ENCODE results near the gene FAM181A. TPM values are rescaled to one million over a fixed set of nuclear protein-coding genes. Genes with fewer than 3 reads are reported as not detected.

Gene FAM181A
- total and polyA plus RNA-seq, 7 experiments from 2014 or later = not detected

DNA sequence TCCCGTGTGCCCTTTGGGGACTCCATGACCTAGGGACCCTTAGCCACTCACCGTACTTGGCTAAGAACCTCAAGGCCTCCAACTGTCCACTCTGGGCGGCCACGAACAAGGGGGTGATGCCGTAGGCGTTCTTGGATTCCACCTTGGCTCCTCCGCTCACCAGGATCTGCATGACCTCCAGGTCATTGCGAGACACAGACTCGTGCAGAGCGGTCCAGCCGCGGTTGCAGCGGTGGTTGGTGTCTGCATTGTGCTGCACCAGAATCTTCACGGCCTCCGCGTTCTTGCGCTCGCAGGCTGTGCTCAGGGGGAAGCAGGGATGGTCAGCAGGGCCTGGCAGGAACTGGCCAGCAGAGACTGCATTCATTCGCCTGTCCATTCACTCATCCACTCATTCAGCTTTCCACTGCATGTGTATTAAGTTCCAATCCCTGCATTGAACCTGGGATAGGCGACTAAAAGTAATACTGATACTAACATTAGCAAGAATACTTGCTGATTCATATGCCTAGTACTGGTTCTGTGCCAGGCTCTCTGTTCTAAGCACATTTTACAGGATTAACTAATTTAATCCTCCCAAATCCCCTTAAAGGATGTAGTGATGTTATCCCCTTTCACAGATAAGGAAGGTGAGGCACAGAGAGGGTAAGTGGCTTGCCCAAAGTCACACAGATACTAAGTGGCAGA is 23.9 kb downstream of the FAM181A start:
- peak overlapping the region in 1 of 9 donors; percentile 23 for H3K27ac Mint-ChIP-seq
- no peaks in the 10 kb centered on the region for H3K27me3 Mint-ChIP-seq
- no peak for DNase-seq
- no peaks in the 10 kb centered on the region for H3K9me3 Mint-ChIP-seq
- POLR2A ChIA-PET = no interaction called here
- Histone ChIP-seq H3K4me3 (ENCODE audit: low read length) (no peak overlapping the region), H3K36me3 (ENCODE audit: control insufficient read depth in 2 of 3, insufficient read depth in 3 of 3, low read length in 3 of 3) (no peaks in the 10 kb centered on the region), H3K4me1 (ENCODE audit: control insufficient read depth in 2 of 2, insufficient read depth in 2 of 2, low read length in 2 of 2) (peaks cover 14 to 27% of the 10 kb centered on the region in 2 donors), H3K9me3 (ENCODE audit: control insufficient read depth in 2 of 3, low read length in 3 of 3) (no peaks in the 10 kb centered on the region), H3K27ac (ENCODE audit: low read depth, low read length) (no peak overlapping the region), H3K27me3 (ENCODE audit: control insufficient read depth in 2 of 2, insufficient read depth in 2 of 2, low read length in 2 of 2) (no peaks in the 10 kb centered on the region)
- CTCF ChIA-PET = interaction anchor here (1.0 to 2.3 kb wide), 3 partner anchors 11 to 67 kb away, joined by 3 to 14 read pairs (median 3); no protein-coding TSS in a partner anchor
- peaks cover 11 to 62% (median 24%) of the 10 kb centered on the region in 7 donors for H3K4me1 Mint-ChIP-seq
- no peak for ATAC-seq
- no peak overlapping the region for H3K4me3 Mint-ChIP-seq
- H3K36me3 Mint-ChIP-seq = peaks cover 0 to 40% (median 0%) of the 10 kb centered on the region in 5 donors
- intact Hi-C loops (cut with micrococcal nuclease) = no loop called here

GRCh38 chr14:93951635-93952540 is 24.7 kb downstream of the FAM181A start:
- H3K4me3 ChIP-seq (ENCODE audit: low read length) = no peak overlapping the region
- no peaks in the 10 kb centered on the region for H3K27me3 ChIP-seq (ENCODE audit: control insufficient read depth in 2 of 2, insufficient read depth in 2 of 2, low read length in 2 of 2)
- intact Hi-C loops (cut with micrococcal nuclease) = no loop called here
- ChIA-PET CTCF (interaction anchor here (1.1 to 2.3 kb wide), 4 partner anchors 8 to 19 kb away, joined by 3 to 14 read pairs (median 5); no protein-coding TSS in a partner anchor), POLR2A (interaction anchor here (0.8 to 1.6 kb wide), 3 partner anchors 10 to 19 kb away, joined by 4 to 6 read pairs (median 5); no protein-coding TSS in a partner anchor)
- ATAC-seq = no peak
- DNase-seq = no peak
- H3K36me3 ChIP-seq (ENCODE audit: control insufficient read depth in 2 of 3, insufficient read depth in 3 of 3, low read length in 3 of 3) = no peaks in the 10 kb centered on the region
- H3K9me3 Mint-ChIP-seq = no peaks in the 10 kb centered on the region
- H3K27me3 Mint-ChIP-seq = no peaks in the 10 kb centered on the region
- H3K4me3 Mint-ChIP-seq = no peak overlapping the region
- peaks cover 20 to 35% of the 10 kb centered on the region in 2 donors for H3K4me1 ChIP-seq (ENCODE audit: control insufficient read depth in 2 of 2, insufficient read depth in 2 of 2, low read length in 2 of 2)
- H3K9me3 ChIP-seq (ENCODE audit: control insufficient read depth in 2 of 3, low read length in 3 of 3) = no peaks in the 10 kb centered on the region
- no peak overlapping the region for H3K27ac ChIP-seq (ENCODE audit: low read depth, low read length)
- peak overlapping the region in 1 of 9 donors; percentile 23 for H3K27ac Mint-ChIP-seq
- H3K36me3 Mint-ChIP-seq = peaks cover 0 to 35% (median 0%) of the 10 kb centered on the region in 5 donors
- peaks cover 17 to 70% (median 30%) of the 10 kb centered on the region in 7 donors for H3K4me1 Mint-ChIP-seq

DNA sequence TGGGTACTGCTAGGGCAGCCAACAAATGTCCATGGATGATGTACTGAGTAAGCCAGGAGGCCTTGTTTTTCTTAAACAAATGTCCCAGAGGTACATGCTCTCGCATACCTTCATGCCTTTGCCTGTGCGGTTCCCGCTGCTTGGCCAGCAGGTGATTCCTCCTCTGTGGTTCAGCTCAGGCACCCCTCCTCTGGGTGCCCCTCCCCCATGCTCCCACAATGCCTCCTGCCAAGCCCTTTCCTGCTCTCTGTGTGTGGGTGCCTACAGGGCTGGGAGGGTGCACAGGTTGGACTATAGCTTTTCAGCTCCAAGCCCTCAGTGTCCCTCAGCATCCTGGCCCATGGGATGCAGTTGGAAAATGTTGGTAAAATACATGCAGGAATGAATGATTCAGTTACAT is 25.7 kb downstream of the FAM181A start:
- Mint-ChIP-seq H3K4me1 (peaks cover 24 to 80% (median 39%) of the 10 kb centered on the region in 7 donors), H3K4me3 (peak overlapping the region in 1 of 10 donors; percentile 90), H3K27ac (peak overlapping the region in 2 of 9 donors; percentile 53 to 68), H3K27me3 (no peaks in the 10 kb centered on the region), H3K36me3 (peaks cover 0 to 38% (median 0%) of the 10 kb centered on the region in 5 donors), H3K9me3 (no peaks in the 10 kb centered on the region)
- intact Hi-C loops (cut with micrococcal nuclease) = no loop called here
- no peak overlapping the region for H3K27ac ChIP-seq (ENCODE audit: low read depth, low read length)
- DNase-seq = no peak
- H3K36me3 ChIP-seq (ENCODE audit: control insufficient read depth in 2 of 3, insufficient read depth in 3 of 3, low read length in 3 of 3) = no peaks in the 10 kb centered on the region
- no peaks in the 10 kb centered on the region for H3K27me3 ChIP-seq (ENCODE audit: control insufficient read depth in 2 of 2, insufficient read depth in 2 of 2, low read length in 2 of 2)
- no peak for ATAC-seq
- H3K4me1 ChIP-seq (ENCODE audit: control insufficient read depth in 2 of 2, insufficient read depth in 2 of 2, low read length in 2 of 2) = peaks cover 29 to 45% of the 10 kb centered on the region in 2 donors
- POLR2A ChIA-PET = interaction anchor here (0.7 to 1.6 kb wide), 6 partner anchors 11 to 127 kb away, joined by 3 to 6 read pairs (median 4); no protein-coding TSS in a partner anchor
- CTCF ChIA-PET = interaction anchor here (0.7 to 2.0 kb wide), 6 partner anchors 9 to 25 kb away, joined by 3 to 7 read pairs (median 3); no protein-coding TSS in a partner anchor
- H3K9me3 ChIP-seq (ENCODE audit: control insufficient read depth in 2 of 3, low read length in 3 of 3) = no peaks in the 10 kb centered on the region
- H3K4me3 ChIP-seq (ENCODE audit: low read length) = no peak overlapping the region

GRCh38 chr14:93953263-93953662 is 26.1 kb downstream of the FAM181A start:
- Histone ChIP-seq H3K27ac (ENCODE audit: low read depth, low read length) (no peak overlapping the region), H3K9me3 (ENCODE audit: control insufficient read depth in 2 of 3, low read length in 3 of 3) (no peaks in the 10 kb centered on the region), H3K4me3 (ENCODE audit: low read length) (peak overlapping the region; percentile 9), H3K36me3 (ENCODE audit: control insufficient read depth in 2 of 3, insufficient read depth in 3 of 3, low read length in 3 of 3) (no peaks in the 10 kb centered on the region), H3K4me1 (ENCODE audit: control insufficient read depth in 2 of 2, insufficient read depth in 2 of 2, low read length in 2 of 2) (peaks cover 33 to 49% of the 10 kb centered on the region in 2 donors), H3K27me3 (ENCODE audit: control insufficient read depth in 2 of 2, insufficient read depth in 2 of 2, low read length in 2 of 2) (no peaks in the 10 kb centered on the region)
- Mint-ChIP-seq H3K27ac (no peak overlapping the region), H3K27me3 (no peaks in the 10 kb centered on the region), H3K36me3 (peaks cover 0 to 38% (median 0%) of the 10 kb centered on the region in 5 donors), H3K9me3 (no peaks in the 10 kb centered on the region), H3K4me3 (peak overlapping the region in 1 of 10 donors; percentile 90), H3K4me1 (peaks cover 27 to 84% (median 42%) of the 10 kb centered on the region in 7 donors)
- ChIA-PET POLR2A (interaction anchor here (0.7 to 1.6 kb wide), 4 partner anchors 10 to 126 kb away, joined by 3 to 5 read pairs (median 4); no protein-coding TSS in a partner anchor), CTCF (interaction anchor here (0.7 to 2.0 kb wide), 5 partner anchors 11 to 25 kb away, joined by 3 to 7 read pairs (median 3); no protein-coding TSS in a partner anchor)
- ATAC-seq (no peak), DNase-seq (no peak)
- intact Hi-C loops (cut with micrococcal nuclease) = no loop called here

DNA sequence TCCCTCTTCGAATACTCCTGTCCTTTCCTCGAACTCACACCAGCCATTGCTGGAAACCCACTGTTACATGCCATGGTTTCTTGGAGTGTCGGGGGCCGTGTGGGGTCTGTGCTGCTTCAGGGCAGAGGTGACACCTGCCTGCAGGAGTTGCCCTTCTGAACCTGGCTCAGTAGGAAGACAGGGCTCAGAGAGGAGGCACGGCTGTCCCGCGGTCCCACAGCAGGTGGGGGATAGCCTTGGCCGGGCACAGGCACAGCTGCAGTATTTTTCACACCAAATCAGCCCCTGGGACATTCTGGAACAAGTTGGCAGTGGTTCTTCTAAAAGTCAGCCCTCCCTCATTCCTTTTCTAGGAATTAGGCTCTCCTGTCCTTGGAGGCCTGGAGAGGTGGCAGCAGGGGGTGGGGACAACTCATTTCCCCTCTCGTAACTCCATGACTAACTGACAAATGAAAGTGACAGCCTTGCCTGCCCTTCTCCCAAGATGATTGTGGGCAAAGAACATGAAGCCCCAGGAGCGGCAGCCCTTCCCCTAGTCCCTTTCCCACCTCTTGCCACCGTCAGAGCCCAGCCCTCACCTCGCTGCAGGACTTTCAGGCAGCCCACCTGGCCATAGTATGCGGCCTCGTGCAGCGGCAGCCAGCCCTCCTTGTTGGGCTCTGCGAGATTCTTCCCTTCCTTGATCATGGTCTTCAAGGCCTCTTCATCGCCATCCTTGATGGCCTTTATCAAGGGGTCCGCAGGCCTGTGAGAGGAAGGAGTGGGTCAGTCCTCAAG is 26.8 kb downstream of the FAM181A start:
- ChIA-PET POLR2A (interaction anchor here (0.8 to 1.8 kb wide), 5 partner anchors 9 to 23 kb away, joined by 3 to 5 read pairs (median 3); partner anchors contain the start of gene ASB2), CTCF (interaction anchor here (0.7 to 2.0 kb wide), 5 partner anchors 11 to 24 kb away, joined by 3 to 7 read pairs (median 3); no protein-coding TSS in a partner anchor)
- H3K4me3 ChIP-seq (ENCODE audit: low read length) = peak overlapping the region; percentile 34
- H3K9me3 ChIP-seq (ENCODE audit: control insufficient read depth in 2 of 3, low read length in 3 of 3) = no peaks in the 10 kb centered on the region
- ATAC-seq (no peak), DNase-seq (no peak)
- H3K27me3 ChIP-seq (ENCODE audit: control insufficient read depth in 2 of 2, insufficient read depth in 2 of 2, low read length in 2 of 2) = no peaks in the 10 kb centered on the region
- no peaks in the 10 kb centered on the region for H3K27me3 Mint-ChIP-seq
- no peaks in the 10 kb centered on the region for H3K9me3 Mint-ChIP-seq
- peaks cover 29 to 90% (median 46%) of the 10 kb centered on the region in 7 donors for H3K4me1 Mint-ChIP-seq
- peaks cover 40 to 56% of the 10 kb centered on the region in 2 donors for H3K4me1 ChIP-seq (ENCODE audit: control insufficient read depth in 2 of 2, insufficient read depth in 2 of 2, low read length in 2 of 2)
- intact Hi-C loops (cut with micrococcal nuclease) = loop anchor here (2.0 kb wide), 1 partner anchor 17 kb away; no protein-coding TSS in a partner anchor
- H3K4me3 Mint-ChIP-seq = peak overlapping the region in 2 of 10 donors; percentile 76 to 90
- H3K36me3 ChIP-seq (ENCODE audit: control insufficient read depth in 2 of 3, insufficient read depth in 3 of 3, low read length in 3 of 3) = no peaks in the 10 kb centered on the region
- H3K27ac Mint-ChIP-seq = peak overlapping the region in 1 of 9 donors; percentile 100
- H3K27ac ChIP-seq (ENCODE audit: low read depth, low read length) = no peak overlapping the region
- H3K36me3 Mint-ChIP-seq = peaks cover 0 to 38% (median 0%) of the 10 kb centered on the region in 5 donors

Measured in naive thymus-derived CD4-positive, alpha-beta T cell (primary cell).